PFSK-1 (cell line): ENCODE results near the gene CYLD.

Experiments
- POLR2AphosphoS5 ChIP-seq: IDR thresholded peaks from 2 replicates; pipeline ENCODE4 v1.6.1; 2012; ENCODE audit warnings: low read depth, mild to moderate bottlenecking, control low read depth, low read length, moderate library complexity
- TAF1 ChIP-seq: IDR thresholded peaks from 2 replicates; pipeline ENCODE4 v1.6.1; 2012; ENCODE audit warnings: low read length, control low read depth, borderline replicate concordance; ENCODE audit not compliant: insufficient read depth
- TF ChIP-seq, protein P1 (sequence below), 2 experiments: IDR thresholded peaks; 2 replicates each; pipeline versions ENCODE4 v1.6.1 to v1.8.0; 2011 to 2012; ENCODE audit warnings: low read depth in 2 of 2, low read length in 2 of 2, control low read depth in 1 of 2, inconsistent platforms in 1 of 2, mild to moderate bottlenecking in 1 of 2, moderate library complexity in 1 of 2; ENCODE audit not compliant: insufficient read depth in 1 of 2

- TF ChIP-seq, protein P1, sequence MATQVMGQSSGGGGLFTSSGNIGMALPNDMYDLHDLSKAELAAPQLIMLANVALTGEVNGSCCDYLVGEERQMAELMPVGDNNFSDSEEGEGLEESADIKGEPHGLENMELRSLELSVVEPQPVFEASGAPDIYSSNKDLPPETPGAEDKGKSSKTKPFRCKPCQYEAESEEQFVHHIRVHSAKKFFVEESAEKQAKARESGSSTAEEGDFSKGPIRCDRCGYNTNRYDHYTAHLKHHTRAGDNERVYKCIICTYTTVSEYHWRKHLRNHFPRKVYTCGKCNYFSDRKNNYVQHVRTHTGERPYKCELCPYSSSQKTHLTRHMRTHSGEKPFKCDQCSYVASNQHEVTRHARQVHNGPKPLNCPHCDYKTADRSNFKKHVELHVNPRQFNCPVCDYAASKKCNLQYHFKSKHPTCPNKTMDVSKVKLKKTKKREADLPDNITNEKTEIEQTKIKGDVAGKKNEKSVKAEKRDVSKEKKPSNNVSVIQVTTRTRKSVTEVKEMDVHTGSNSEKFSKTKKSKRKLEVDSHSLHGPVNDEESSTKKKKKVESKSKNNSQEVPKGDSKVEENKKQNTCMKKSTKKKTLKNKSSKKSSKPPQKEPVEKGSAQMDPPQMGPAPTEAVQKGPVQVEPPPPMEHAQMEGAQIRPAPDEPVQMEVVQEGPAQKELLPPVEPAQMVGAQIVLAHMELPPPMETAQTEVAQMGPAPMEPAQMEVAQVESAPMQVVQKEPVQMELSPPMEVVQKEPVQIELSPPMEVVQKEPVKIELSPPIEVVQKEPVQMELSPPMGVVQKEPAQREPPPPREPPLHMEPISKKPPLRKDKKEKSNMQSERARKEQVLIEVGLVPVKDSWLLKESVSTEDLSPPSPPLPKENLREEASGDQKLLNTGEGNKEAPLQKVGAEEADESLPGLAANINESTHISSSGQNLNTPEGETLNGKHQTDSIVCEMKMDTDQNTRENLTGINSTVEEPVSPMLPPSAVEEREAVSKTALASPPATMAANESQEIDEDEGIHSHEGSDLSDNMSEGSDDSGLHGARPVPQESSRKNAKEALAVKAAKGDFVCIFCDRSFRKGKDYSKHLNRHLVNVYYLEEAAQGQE (IDR thresholded peaks at IDR 0.05; ENCODE audit: insufficient read depth in 1 of 2, low read depth in 2 of 2, low read length in 2 of 2): no peak
- TF ChIP-seq TAF1 (no peak), POLR2AphosphoS5 (no peak)
Measured at GRCh38 chr16:50735629-50736122, 6.2 kb upstream of the CYLD start.
